ENCODE measurements around the gene KCTD3.

Gene KCTD3

GRCh38 chr1:215623162-215623561 lies 56.1 kb downstream of the KCTD3 start:
- peaks cover 6% of the 10 kb centered on the region for H3K36me3 ChIP-seq (ENCODE audit: control insufficient read depth, insufficient read depth, low read length)
- no peak overlapping the region for H3K9ac ChIP-seq (ENCODE audit: low read length)
- peak overlapping the region; percentile 24 for H3K27ac ChIP-seq (ENCODE audit: low read depth, low read length)
- peaks cover 4% of the 10 kb centered on the region for H3K4me1 ChIP-seq (ENCODE audit: control insufficient read depth, insufficient read depth, low read length)
- no peak overlapping the region for H3K4me3 ChIP-seq (ENCODE audit: low read length)
- H3K27me3 ChIP-seq (ENCODE audit: control insufficient read depth, insufficient read depth, low read length), result no peaks in the 10 kb centered on the region

DNA sequence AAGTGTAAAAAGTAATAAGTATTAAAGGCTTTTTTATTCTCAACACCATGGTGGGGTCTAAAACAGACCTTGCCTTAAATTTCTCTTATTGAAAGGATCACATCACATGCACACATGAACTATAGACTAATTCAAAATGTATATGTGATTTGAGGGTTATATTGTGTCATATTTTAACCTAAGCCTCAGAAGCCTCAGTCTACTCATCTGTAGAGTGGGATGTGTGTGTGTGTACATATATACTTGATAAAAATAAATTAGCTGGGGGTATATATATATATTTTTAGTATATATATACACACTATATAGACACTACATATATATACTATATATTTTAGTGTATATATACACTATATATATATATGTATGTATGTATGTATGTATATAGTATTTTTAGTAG lies 58.8 kb downstream of the KCTD3 start:
- Histone ChIP-seq H3K27ac (ENCODE audit: low read depth, low read length) (no peak overlapping the region), H3K9ac (ENCODE audit: low read length) (no peak overlapping the region), H3K4me3 (ENCODE audit: low read length) (no peak overlapping the region), H3K4me1 (ENCODE audit: control insufficient read depth, insufficient read depth, low read length) (peaks cover 4% of the 10 kb centered on the region), H3K36me3 (ENCODE audit: control insufficient read depth, insufficient read depth, low read length) (no peaks in the 10 kb centered on the region), H3K27me3 (ENCODE audit: control insufficient read depth, insufficient read depth, low read length) (no peaks in the 10 kb centered on the region)

DNA sequence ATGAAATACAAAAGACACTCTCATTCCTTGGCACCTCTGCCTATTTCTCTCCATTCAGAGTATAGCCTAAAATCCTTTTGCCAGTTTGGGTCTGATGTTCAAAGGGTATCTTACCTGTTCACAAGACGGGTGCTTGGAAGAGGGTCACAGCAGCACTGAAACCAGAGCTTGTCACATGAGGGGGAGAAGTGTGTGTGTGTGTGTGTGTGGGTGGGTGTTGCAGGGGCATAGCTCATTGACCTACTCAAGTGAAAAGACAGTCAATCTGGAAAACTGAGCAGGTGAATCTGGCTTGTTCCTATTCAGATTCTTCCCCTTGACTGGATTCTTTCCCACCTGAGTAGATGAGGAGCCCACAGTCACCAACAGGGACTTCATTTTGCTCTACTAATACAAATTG lies 63.9 kb downstream of the KCTD3 start:
- H3K27me3 ChIP-seq (ENCODE audit: control insufficient read depth, insufficient read depth, low read length), result no peaks in the 10 kb centered on the region
- H3K27ac ChIP-seq (ENCODE audit: low read depth, low read length), result no peak overlapping the region
- no peaks in the 10 kb centered on the region for H3K4me1 ChIP-seq (ENCODE audit: control insufficient read depth, insufficient read depth, low read length)
- H3K36me3 ChIP-seq (ENCODE audit: control insufficient read depth, insufficient read depth, low read length), result no peaks in the 10 kb centered on the region
- no peak overlapping the region for H3K9ac ChIP-seq (ENCODE audit: low read length)
- H3K4me3 ChIP-seq (ENCODE audit: low read length), result no peak overlapping the region

DNA sequence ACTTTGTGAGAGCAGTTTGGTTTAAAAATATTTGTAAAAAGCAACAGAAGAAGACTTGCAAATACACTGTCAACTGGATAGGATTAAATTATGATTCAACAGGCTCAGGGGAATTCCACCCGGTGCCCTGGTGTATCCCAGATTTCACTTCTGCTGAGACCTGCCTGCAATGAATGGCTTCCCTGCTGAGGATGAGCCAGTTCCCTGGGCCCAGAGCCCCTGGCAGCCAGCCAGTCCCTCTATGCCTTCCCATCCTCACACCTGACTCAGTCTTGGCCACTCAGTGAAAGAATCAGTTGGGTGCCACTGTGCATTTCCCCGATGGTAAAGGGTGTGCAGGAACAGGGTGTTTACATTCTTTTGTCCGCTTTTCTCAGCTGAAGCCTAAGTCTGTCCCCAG lies 64.4 kb downstream of the KCTD3 start:
- Histone ChIP-seq H3K36me3 (ENCODE audit: control insufficient read depth, insufficient read depth, low read length) (no peaks in the 10 kb centered on the region), H3K4me3 (ENCODE audit: low read length) (no peak overlapping the region), H3K27me3 (ENCODE audit: control insufficient read depth, insufficient read depth, low read length) (no peaks in the 10 kb centered on the region), H3K27ac (ENCODE audit: low read depth, low read length) (no peak overlapping the region), H3K4me1 (ENCODE audit: control insufficient read depth, insufficient read depth, low read length) (no peaks in the 10 kb centered on the region), H3K9ac (ENCODE audit: low read length) (no peak overlapping the region)

GRCh38 chr1:215635827-215636226 lies 68.7 kb downstream of the KCTD3 start:
- Histone ChIP-seq H3K4me3 (ENCODE audit: low read length) (no peak overlapping the region), H3K27ac (ENCODE audit: low read depth, low read length) (no peak overlapping the region), H3K9ac (ENCODE audit: low read length) (no peak overlapping the region), H3K36me3 (ENCODE audit: control insufficient read depth, insufficient read depth, low read length) (no peaks in the 10 kb centered on the region), H3K27me3 (ENCODE audit: control insufficient read depth, insufficient read depth, low read length) (no peaks in the 10 kb centered on the region), H3K4me1 (ENCODE audit: control insufficient read depth, insufficient read depth, low read length) (no peaks in the 10 kb centered on the region)

- Histone ChIP-seq H3K36me3 (ENCODE audit: control insufficient read depth, insufficient read depth, low read length) (no peaks in the 10 kb centered on the region), H3K4me3 (ENCODE audit: low read length) (no peak overlapping the region), H3K9ac (ENCODE audit: low read length) (no peak overlapping the region), H3K4me1 (ENCODE audit: control insufficient read depth, insufficient read depth, low read length) (no peaks in the 10 kb centered on the region), H3K27ac (ENCODE audit: low read depth, low read length) (peak overlapping the region; percentile 24), H3K27me3 (ENCODE audit: control insufficient read depth, insufficient read depth, low read length) (no peaks in the 10 kb centered on the region)
These were observed 69.3 kb downstream of the KCTD3 start for GRCh38 chr1:215636258-215636965.

DNA sequence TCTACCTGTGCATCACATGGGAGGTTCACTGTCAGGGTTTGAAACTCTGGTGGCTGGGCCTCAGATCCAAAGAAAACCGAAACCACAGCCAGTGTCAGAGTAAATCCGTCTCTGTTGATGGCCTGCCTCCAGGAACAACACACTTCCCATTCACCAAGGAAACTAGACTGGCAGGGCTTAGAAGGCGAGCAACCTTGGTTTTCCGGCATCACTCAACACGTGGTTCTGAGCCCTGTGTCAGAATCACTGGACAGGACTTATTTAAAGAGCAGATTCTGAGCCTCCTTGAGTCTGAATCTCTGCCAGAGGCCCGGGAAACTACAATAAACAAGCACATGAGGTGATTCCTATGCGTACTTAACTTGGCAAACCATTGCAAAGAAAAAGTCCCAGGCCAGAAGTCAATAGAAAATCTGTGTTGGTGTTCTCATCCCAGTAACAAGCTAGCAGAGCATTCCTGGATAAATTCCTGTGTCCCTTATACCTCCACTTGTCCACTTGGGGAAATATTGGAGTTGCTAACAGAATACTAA lies 70.0 kb downstream of the KCTD3 start:
- no peak overlapping the region for H3K9ac ChIP-seq (ENCODE audit: low read length)
- H3K4me3 ChIP-seq (ENCODE audit: low read length), result no peak overlapping the region
- no peaks in the 10 kb centered on the region for H3K36me3 ChIP-seq (ENCODE audit: control insufficient read depth, insufficient read depth, low read length)
- H3K27me3 ChIP-seq (ENCODE audit: control insufficient read depth, insufficient read depth, low read length), result no peaks in the 10 kb centered on the region
- no peaks in the 10 kb centered on the region for H3K4me1 ChIP-seq (ENCODE audit: control insufficient read depth, insufficient read depth, low read length)
- H3K27ac ChIP-seq (ENCODE audit: low read depth, low read length), result peak overlapping the region; percentile 24

GRCh38 chr1:215640429-215641148 lies 73.5 kb downstream of the KCTD3 start:
- Histone ChIP-seq H3K27me3 (ENCODE audit: control insufficient read depth, insufficient read depth, low read length) (no peaks in the 10 kb centered on the region), H3K9ac (ENCODE audit: low read length) (no peak overlapping the region), H3K36me3 (ENCODE audit: control insufficient read depth, insufficient read depth, low read length) (no peaks in the 10 kb centered on the region), H3K27ac (ENCODE audit: low read depth, low read length) (no peak overlapping the region), H3K4me1 (ENCODE audit: control insufficient read depth, insufficient read depth, low read length) (no peaks in the 10 kb centered on the region), H3K4me3 (ENCODE audit: low read length) (no peak overlapping the region)

DNA sequence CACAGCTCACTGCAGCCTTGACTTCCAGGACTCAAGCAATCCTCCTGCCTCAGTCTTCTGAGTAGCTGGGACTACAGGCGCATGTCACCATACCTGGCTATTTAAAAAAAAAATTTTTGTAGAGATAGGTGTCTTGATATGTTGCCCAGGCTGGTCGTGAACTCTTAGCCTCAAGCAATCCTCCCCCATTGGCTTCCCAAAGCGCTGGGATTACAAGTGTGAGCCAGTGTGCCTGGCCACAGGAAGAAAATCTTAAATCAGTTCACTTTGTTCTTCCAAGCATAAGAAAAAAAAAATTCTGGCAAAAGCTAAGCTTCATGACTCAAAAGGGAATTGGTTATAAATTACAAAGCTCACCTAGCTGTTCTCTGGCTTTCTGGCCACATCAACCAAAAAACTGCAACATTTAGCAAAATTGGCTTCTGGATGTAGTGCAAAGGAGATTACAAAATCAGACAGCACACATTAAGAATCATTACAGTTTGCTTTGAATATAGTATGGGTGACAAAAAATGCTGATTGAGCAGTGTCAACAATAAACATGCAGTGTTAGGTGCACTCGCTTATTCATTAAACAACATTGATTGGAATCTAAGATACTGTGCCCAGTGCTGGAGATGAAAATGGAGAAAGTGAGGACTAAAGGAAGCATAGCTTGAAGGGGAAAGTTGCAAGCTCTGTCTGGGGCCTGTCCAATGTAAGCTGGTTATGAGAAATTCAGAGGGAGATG lies 76.7 kb downstream of the KCTD3 start:
- no peaks in the 10 kb centered on the region for H3K4me1 ChIP-seq (ENCODE audit: control insufficient read depth, insufficient read depth, low read length)
- no peak overlapping the region for H3K27ac ChIP-seq (ENCODE audit: low read depth, low read length)
- H3K27me3 ChIP-seq (ENCODE audit: control insufficient read depth, insufficient read depth, low read length), result no peaks in the 10 kb centered on the region
- no peak overlapping the region for H3K9ac ChIP-seq (ENCODE audit: low read length)
- H3K36me3 ChIP-seq (ENCODE audit: control insufficient read depth, insufficient read depth, low read length), result no peaks in the 10 kb centered on the region
- H3K4me3 ChIP-seq (ENCODE audit: low read length), result no peak overlapping the region

GRCh38 chr1:215645182-215645581 lies 78.1 kb downstream of the KCTD3 start:
- no peak overlapping the region for H3K9ac ChIP-seq (ENCODE audit: low read length)
- no peaks in the 10 kb centered on the region for H3K27me3 ChIP-seq (ENCODE audit: control insufficient read depth, insufficient read depth, low read length)
- no peaks in the 10 kb centered on the region for H3K36me3 ChIP-seq (ENCODE audit: control insufficient read depth, insufficient read depth, low read length)
- no peak overlapping the region for H3K4me3 ChIP-seq (ENCODE audit: low read length)
- no peak overlapping the region for H3K27ac ChIP-seq (ENCODE audit: low read depth, low read length)
- no peaks in the 10 kb centered on the region for H3K4me1 ChIP-seq (ENCODE audit: control insufficient read depth, insufficient read depth, low read length)

GRCh38 chr1:215645861-215646260 lies 78.8 kb downstream of the KCTD3 start:
- no peak overlapping the region for H3K9ac ChIP-seq (ENCODE audit: low read length)
- no peaks in the 10 kb centered on the region for H3K27me3 ChIP-seq (ENCODE audit: control insufficient read depth, insufficient read depth, low read length)
- H3K4me1 ChIP-seq (ENCODE audit: control insufficient read depth, insufficient read depth, low read length), result no peaks in the 10 kb centered on the region
- H3K36me3 ChIP-seq (ENCODE audit: control insufficient read depth, insufficient read depth, low read length), result no peaks in the 10 kb centered on the region
- no peak overlapping the region for H3K27ac ChIP-seq (ENCODE audit: low read depth, low read length)
- H3K4me3 ChIP-seq (ENCODE audit: low read length), result no peak overlapping the region

DNA sequence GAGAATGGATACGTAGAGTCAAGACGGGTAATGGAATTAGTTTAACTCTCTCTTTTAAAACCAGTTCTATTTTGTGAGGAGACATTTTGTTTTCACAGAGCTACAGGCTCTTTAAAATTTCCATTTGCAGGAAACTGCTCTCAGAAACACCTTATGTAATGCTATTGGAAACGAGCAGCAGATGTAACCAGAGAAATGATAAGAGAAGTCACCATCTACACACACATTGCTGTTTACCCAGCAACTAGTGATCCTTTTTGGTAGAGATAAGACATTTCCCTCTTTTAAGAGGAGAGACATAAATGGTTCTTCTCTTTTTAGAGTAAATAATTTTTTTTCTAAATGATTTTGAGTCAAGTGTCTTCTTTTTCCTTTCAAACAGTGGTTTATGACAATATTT lies 80.6 kb downstream of the KCTD3 start:
- Histone ChIP-seq H3K9ac (ENCODE audit: low read length) (no peak overlapping the region), H3K4me1 (ENCODE audit: control insufficient read depth, insufficient read depth, low read length) (no peaks in the 10 kb centered on the region), H3K36me3 (ENCODE audit: control insufficient read depth, insufficient read depth, low read length) (no peaks in the 10 kb centered on the region), H3K4me3 (ENCODE audit: low read length) (no peak overlapping the region), H3K27ac (ENCODE audit: low read depth, low read length) (no peak overlapping the region), H3K27me3 (ENCODE audit: control insufficient read depth, insufficient read depth, low read length) (no peaks in the 10 kb centered on the region)
